Sigmoid colon (tissue), 7 donors: Measurements from ENCODE around the gene FBXO40. TPM values are rescaled to one million over a fixed set of nuclear protein-coding genes. Genes with fewer than 3 reads are reported as not detected.

Source experiments
- DNase-seq: peaks from one replicate; pipeline ENCODE4 v3.0.0-alpha.2; 2019
- H3K27ac ChIP-seq, 4 donors: fragments of 200-600 bp; sonication (generic); one replicate each; pipeline ENCODE4 v1.5.1; 2016 to 2019; ENCODE audit warnings: mild to moderate bottlenecking in 1 of 4
- H3K27me3 ChIP-seq, 3 donors: fragments of 200-600 bp; sonication (generic); one replicate each; pipeline ENCODE4 v1.5.1; 2019; ENCODE audit warnings: mild to moderate bottlenecking in 1 of 3
- H3K36me3 ChIP-seq, 4 donors: fragments of 200-600 bp; sonication (generic); one replicate each; pipeline ENCODE4 v1.5.1; 2016 to 2019
- H3K4me1 ChIP-seq, 4 donors: fragments of 200-600 bp; sonication (generic); one replicate each; pipeline ENCODE4 v1.5.1; 2017 to 2019
- H3K4me3 ChIP-seq, 4 donors: fragments of 200-600 bp; sonication (generic); one replicate each; pipeline ENCODE4 v1.5.1; 2017 to 2019; ENCODE audit warnings: mild to moderate bottlenecking in 2 of 4, moderate library complexity in 1 of 4
- H3K9me3 ChIP-seq, 4 donors: fragments of 200-600 bp in 3 of 4; sonication (generic) in 3 of 4; one replicate each; pipeline versions ENCODE4 v1.5.1 to v1.6.1; 2013 to 2019
- EP300 ChIP-seq, 4 donors: sonication (generic); formaldehyde crosslinking; IDR thresholded peaks; one replicate each; pipeline ENCODE4 v1.6.1; 2017; ENCODE audit warnings: antibody characterized with exemption in 4 of 4
- POLR2A ChIP-seq, 2 donors: fragments of 450-650 bp; IDR thresholded peaks; one replicate each; pipeline ENCODE4 v1.6.1; 2016; ENCODE audit warnings: antibody characterized with exemption in 2 of 2, mild to moderate bottlenecking in 2 of 2, moderate library complexity in 2 of 2
- POLR2AphosphoS5 ChIP-seq, 4 donors: sonication (generic); formaldehyde crosslinking; IDR thresholded peaks; one replicate each; pipeline ENCODE4 v1.6.1; 2017; ENCODE audit warnings: antibody characterized with exemption in 4 of 4
- WGBS, 2 donors: extraction: QIAGEN DNeasy Blood & Tissue Kit; methylation state at CpG; one replicate each; pipeline ENCODE4 v1.1.7; 2013; 5-methylcytosine and 5-hydroxymethylcytosine counted together
- intact Hi-C: fragments of 100-400 bp; cut with DNase I; formaldehyde crosslinking; loops from one replicate; pipeline ENCODE4 v1.15.1; 2023
- polyA plus RNA-seq, 3 donors: library from polyadenylated mRNA; stranded (reverse); fragments of 200-250 nt; gene quantifications; one replicate each; pipeline ENCODE4 v1.2.3, GENCODE V29; 2013
- total RNA-seq, 4 donors: library from RNA; depleted of rRNA; stranded (reverse); fragments of >200 nt; gene quantifications; one replicate each; pipeline ENCODE4 v1.1.0, GENCODE V29; 2016
- TF ChIP-seq, protein P1 (sequence below), 4 experiments: fragments of 450-650 bp in 3 of 4; fragments of 200-600 bp in 1 of 4; IDR thresholded peaks; one replicate each; pipeline ENCODE4 v1.5.1; 2016 to 2019; ENCODE audit warnings: antibody characterized with exemption in 4 of 4, mild to moderate bottlenecking in 3 of 4, moderate library complexity in 2 of 4
- donor health status: healthy with polysubstance abuse.
- donor health status: Bipolar disorder and iron deficiency.
- donor health status: healthy.

The FBXO40 gene
- total and polyA plus RNA-seq, 7 donors, result under 0.01 TPM; not detected in 6

DNA sequence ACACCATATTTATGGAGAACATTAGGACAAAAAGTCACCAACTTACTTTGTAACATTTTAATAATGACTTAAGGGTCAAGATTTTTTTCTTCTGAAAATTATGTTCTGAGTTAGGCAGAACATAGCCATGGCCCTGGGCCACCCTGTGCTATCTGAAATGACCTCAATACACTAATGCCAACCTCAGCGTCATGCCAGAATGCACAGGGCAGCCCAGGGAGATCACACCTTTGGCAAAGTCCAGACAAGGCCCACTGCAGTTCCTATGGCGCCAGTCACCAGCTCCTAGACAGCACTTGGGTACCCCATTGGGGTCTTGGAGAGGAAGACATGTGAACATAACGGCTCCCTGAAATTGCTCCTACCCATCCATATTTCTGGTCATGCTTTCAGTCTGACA, 34.4 kb downstream of the FBXO40 start:
- 64 to 84% methylated on average over 3 of the region's 3 CpGs for WGBS, 2 donors
- intact Hi-C loops, result no loop called here

DNA sequence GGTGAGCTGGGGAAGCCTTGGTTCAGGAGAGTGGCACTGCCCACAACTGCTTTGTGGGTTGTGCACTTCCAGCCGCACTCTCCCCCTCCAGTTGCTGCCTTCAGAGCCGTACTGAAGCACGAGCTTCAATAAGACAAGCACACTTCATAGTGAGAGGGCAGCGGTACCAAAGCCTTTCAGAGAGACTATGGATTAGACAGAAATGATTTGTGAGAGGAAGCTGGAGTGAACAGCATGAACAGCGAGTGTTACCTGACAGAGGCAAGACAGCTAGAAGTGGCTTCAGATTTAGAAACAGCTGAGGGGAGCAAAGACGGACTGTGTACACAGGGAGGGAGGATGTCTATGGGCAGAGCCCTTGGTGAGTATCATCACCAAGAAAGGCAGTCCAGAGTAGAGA, 36.4 kb downstream of the FBXO40 start:
- TF ChIP-seq EP300 (IDR thresholded peaks at IDR 0.05) (no peak), POLR2A (IDR thresholded peaks at IDR 0.05) (no peak), POLR2AphosphoS5 (IDR thresholded peaks at IDR 0.05) (no peak)
- TF ChIP-seq, protein P1, sequence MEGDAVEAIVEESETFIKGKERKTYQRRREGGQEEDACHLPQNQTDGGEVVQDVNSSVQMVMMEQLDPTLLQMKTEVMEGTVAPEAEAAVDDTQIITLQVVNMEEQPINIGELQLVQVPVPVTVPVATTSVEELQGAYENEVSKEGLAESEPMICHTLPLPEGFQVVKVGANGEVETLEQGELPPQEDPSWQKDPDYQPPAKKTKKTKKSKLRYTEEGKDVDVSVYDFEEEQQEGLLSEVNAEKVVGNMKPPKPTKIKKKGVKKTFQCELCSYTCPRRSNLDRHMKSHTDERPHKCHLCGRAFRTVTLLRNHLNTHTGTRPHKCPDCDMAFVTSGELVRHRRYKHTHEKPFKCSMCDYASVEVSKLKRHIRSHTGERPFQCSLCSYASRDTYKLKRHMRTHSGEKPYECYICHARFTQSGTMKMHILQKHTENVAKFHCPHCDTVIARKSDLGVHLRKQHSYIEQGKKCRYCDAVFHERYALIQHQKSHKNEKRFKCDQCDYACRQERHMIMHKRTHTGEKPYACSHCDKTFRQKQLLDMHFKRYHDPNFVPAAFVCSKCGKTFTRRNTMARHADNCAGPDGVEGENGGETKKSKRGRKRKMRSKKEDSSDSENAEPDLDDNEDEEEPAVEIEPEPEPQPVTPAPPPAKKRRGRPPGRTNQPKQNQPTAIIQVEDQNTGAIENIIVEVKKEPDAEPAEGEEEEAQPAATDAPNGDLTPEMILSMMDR (IDR thresholded peaks at IDR 0.05), result no peak
- no peak for DNase-seq

More for the DNA sequence above, 34.4 kb downstream of the FBXO40 start:
- TF ChIP-seq EP300 (IDR thresholded peaks at IDR 0.05), result no peak
- TF ChIP-seq, protein P1 (IDR thresholded peaks at IDR 0.05), result no peak
- TF ChIP-seq POLR2A (IDR thresholded peaks at IDR 0.05), result no peak
- no peak for TF ChIP-seq POLR2AphosphoS5 (IDR thresholded peaks at IDR 0.05)
- DNase-seq, result no peak
- no peaks in the 10 kb centered on the region for H3K36me3 ChIP-seq
- no peaks in the 10 kb centered on the region for H3K27me3 ChIP-seq
- no peak overlapping the region for H3K27ac ChIP-seq
- H3K9me3 ChIP-seq, result no peaks in the 10 kb centered on the region
- no peak overlapping the region for H3K4me3 ChIP-seq
- no peaks in the 10 kb centered on the region for H3K4me1 ChIP-seq

DNA sequence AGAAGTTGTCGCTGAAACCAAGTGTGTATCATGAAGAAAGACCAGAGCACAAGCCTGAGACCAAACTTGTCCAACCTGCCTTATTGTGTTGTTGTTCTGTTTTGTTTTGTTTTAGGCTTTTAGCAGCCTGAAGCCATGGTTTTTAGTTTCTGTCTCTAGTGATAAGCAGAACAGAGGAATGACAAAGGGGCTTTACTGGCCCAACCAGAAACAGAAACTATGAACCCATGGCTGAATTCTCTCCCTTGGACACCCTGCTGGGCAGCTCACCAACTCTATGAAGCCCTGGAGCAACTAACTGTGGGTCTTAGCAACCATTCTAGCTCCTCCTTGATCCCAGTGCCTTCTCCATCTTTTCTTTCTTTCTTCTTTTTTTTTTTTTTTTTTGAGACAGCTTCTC, 37.2 kb downstream of the FBXO40 start:
- Histone ChIP-seq H3K36me3 (no peaks in the 10 kb centered on the region), H3K27me3 (no peaks in the 10 kb centered on the region), H3K4me3 (no peak overlapping the region), H3K9me3 (no peaks in the 10 kb centered on the region), H3K4me1 (no peaks in the 10 kb centered on the region), H3K27ac (no peak overlapping the region)
- no peak for DNase-seq
- TF ChIP-seq, protein P1 (IDR thresholded peaks at IDR 0.05), result no peak
- no peak for TF ChIP-seq POLR2AphosphoS5 (IDR thresholded peaks at IDR 0.05)
- no peak for TF ChIP-seq POLR2A (IDR thresholded peaks at IDR 0.05)
- TF ChIP-seq EP300 (IDR thresholded peaks at IDR 0.05), result no peak
- WGBS, 2 donors, result 94 to 96% methylated on average over 1 of the region's 1 CpG
- intact Hi-C loops, result no loop called here

More for the DNA sequence above, 36.4 kb downstream of the FBXO40 start:
- Histone ChIP-seq H3K27ac (no peak overlapping the region), H3K36me3 (no peaks in the 10 kb centered on the region), H3K4me1 (no peaks in the 10 kb centered on the region), H3K27me3 (no peaks in the 10 kb centered on the region), H3K9me3 (no peaks in the 10 kb centered on the region), H3K4me3 (no peak overlapping the region)
- WGBS, 2 donors, result 92 to 93% methylated on average over 6 of the region's 6 CpGs
- intact Hi-C loops, result no loop called here

DNA sequence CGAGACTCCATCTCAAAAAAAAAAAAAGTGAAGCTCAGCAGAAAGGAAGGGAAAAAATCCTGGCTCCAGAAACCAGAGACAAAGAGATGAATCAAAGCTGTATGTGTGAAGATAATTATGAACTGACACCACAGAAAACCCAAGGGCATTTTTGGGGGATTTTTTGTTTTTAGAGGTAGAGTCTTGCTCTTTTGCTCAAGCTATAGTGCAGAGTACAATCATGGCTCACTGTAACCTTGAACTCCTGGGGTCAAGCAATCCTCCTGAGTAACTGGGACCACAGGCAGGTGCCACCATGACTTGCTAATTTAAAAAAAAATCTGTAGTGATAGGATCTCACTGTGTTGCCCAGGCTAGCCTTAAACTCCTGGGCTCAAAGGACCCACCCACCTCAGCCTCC, 44.7 kb downstream of the FBXO40 start:
- intact Hi-C loops, result no loop called here
- Histone ChIP-seq H3K9me3 (no peaks in the 10 kb centered on the region), H3K36me3 (no peaks in the 10 kb centered on the region), H3K4me1 (no peaks in the 10 kb centered on the region), H3K27me3 (no peaks in the 10 kb centered on the region), H3K4me3 (no peak overlapping the region), H3K27ac (no peak overlapping the region)
- TF ChIP-seq, protein P1 (IDR thresholded peaks at IDR 0.05), result no peak
- TF ChIP-seq POLR2A (IDR thresholded peaks at IDR 0.05) (no peak), EP300 (IDR thresholded peaks at IDR 0.05) (no peak), POLR2AphosphoS5 (IDR thresholded peaks at IDR 0.05) (no peak)
- DNase-seq, result no peak
- WGBS, 2 donors, result 94 to 98% methylated on average over 1 of the region's 1 CpG

DNA sequence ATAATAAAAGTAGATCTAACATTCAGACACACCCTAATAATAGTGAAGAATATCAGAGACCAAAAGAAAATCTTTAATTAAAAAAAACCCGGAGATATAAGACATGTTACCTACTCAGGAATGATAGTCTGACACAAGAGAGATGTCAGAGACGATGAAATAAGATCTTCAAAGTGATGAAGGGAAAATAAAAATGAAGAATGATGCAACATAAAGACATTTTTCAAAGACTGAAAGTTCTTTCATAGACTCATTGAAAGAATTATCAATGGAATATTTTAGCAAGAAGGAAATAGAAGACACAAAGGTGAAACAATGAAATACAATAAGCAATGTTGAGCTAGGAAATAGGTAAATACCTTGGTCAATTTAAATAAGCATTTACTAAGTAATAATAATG, 47.9 kb downstream of the FBXO40 start:
- WGBS, 2 donors, result 95 to 96% methylated on average over 2 of the region's 2 CpGs
- intact Hi-C loops, result no loop called here
- Histone ChIP-seq H3K27me3 (no peaks in the 10 kb centered on the region), H3K36me3 (no peaks in the 10 kb centered on the region), H3K4me1 (no peaks in the 10 kb centered on the region), H3K9me3 (no peaks in the 10 kb centered on the region), H3K27ac (no peak overlapping the region), H3K4me3 (no peak overlapping the region)
- no peak for DNase-seq
- no peak for TF ChIP-seq EP300 (IDR thresholded peaks at IDR 0.05)
- TF ChIP-seq POLR2AphosphoS5 (IDR thresholded peaks at IDR 0.05), result no peak
- TF ChIP-seq POLR2A (IDR thresholded peaks at IDR 0.05), result no peak
- TF ChIP-seq, protein P1 (IDR thresholded peaks at IDR 0.05), result no peak
